H1 (cell line): ENCODE results near the gene DNAH10. TPM values are rescaled to one million over a fixed set of nuclear protein-coding genes. Genes with fewer than 3 reads are reported as not detected.

ENCODE experiments used
- CTCF ChIA-PET: fragments of 300-600 bp; sonication (Branson Sonifier 250); formaldehyde crosslinking; loops from one replicate; lab custom pipeline; 2021; ENCODE audit not compliant: partially characterized antibody; lab: Charles Lee
- POLR2A ChIA-PET: fragments of 300-600 bp; sonication (Branson Sonifier 250); formaldehyde crosslinking; loops from one replicate; lab custom pipeline; 2021; ENCODE audit warnings: inconsistent platforms; ENCODE audit not compliant: partially characterized antibody; lab: Charles Lee
- DNase-seq, 2 experiments: peaks; one replicate each; pipeline versions ENCODE4 v3.0.0 to v3.0.0-alpha.2; 2010 to 2022; ENCODE audit warnings: low spot score in 2 of 2, low read depth in 1 of 2, mixed read lengths in 1 of 2
- FAIRE-seq: peaks from 2 replicates; lab custom pipeline; 2011; peaks lifted over from hg19 to GRCh38; lab: Jason Lieb, UNC
- H2AFZ ChIP-seq: 2 replicates; pipeline ENCODE4 v1.8.1; 2012; ENCODE audit warnings: low read length, inconsistent platforms
- H2AK5ac ChIP-seq: 2 replicates; pipeline ENCODE4 v1.6.1; 2013; ENCODE audit warnings: low read depth, low read length
- H2BK120ac ChIP-seq: replicated peaks from 2 replicates; pipeline ENCODE3; 2013; ENCODE audit warnings: low read depth, low read length, inconsistent platforms
- H2BK12ac ChIP-seq: 2 replicates; pipeline ENCODE4 v1.6.1; 2013; ENCODE audit warnings: low read depth, low read length
- H2BK15ac ChIP-seq: 2 replicates; pipeline ENCODE4 v1.6.1; 2013; ENCODE audit warnings: low read length
- H2BK20ac ChIP-seq: 2 replicates; pipeline ENCODE4 v1.6.1; 2013; ENCODE audit warnings: low read length
- H2BK5ac ChIP-seq: 2 replicates; pipeline ENCODE4 v1.6.1; 2013; ENCODE audit warnings: low read depth, low read length
- H3K14ac ChIP-seq: 2 replicates; pipeline ENCODE4 v1.6.1; 2013; ENCODE audit warnings: inconsistent platforms; ENCODE audit not compliant: insufficient read length
- H3K18ac ChIP-seq: 2 replicates; pipeline ENCODE4 v1.6.1; 2013; ENCODE audit warnings: low read length; ENCODE audit errors: extremely low read depth
- H3K23ac ChIP-seq: 2 replicates; pipeline ENCODE4 v1.6.1; 2013; ENCODE audit warnings: inconsistent platforms; ENCODE audit not compliant: insufficient read length
- H3K23me2 ChIP-seq: 2 replicates; pipeline ENCODE4 v1.6.1; 2013; ENCODE audit warnings: low read depth, low read length
- H3K27ac ChIP-seq: 2 replicates; pipeline ENCODE4 v1.6.1; 2011; ENCODE audit warnings: low read depth, low read length, inconsistent platforms
- H3K27me3 ChIP-seq, 4 experiments: replicated peaks in 1 of 4; 1 replicate in 1 of 4; 2 replicates in 3 of 4; pipeline versions ENCODE4 v1.6.1 to v1.8.1; 2011 to 2013; ENCODE audit warnings: low read length in 3 of 4, mild to moderate bottlenecking in 3 of 4, inconsistent platforms in 2 of 4, mixed read lengths in 2 of 4, moderate library complexity in 1 of 4; ENCODE audit not compliant: control insufficient read depth in 3 of 4, insufficient read depth in 3 of 4; ENCODE audit errors: extremely low read depth in 1 of 4
- H3K36me3 ChIP-seq, 4 experiments: 2 replicates each; pipeline versions ENCODE4 v1.6.1 to v1.8.1; 2011 to 2013; ENCODE audit warnings: mild to moderate bottlenecking in 4 of 4, low read length in 3 of 4, moderate library complexity in 2 of 4, control low read depth in 1 of 4, inconsistent platforms in 1 of 4; ENCODE audit not compliant: insufficient read depth in 4 of 4, control insufficient read depth in 2 of 4
- H3K4ac ChIP-seq: replicated peaks from 2 replicates; pipeline ENCODE3; 2013; ENCODE audit warnings: low read length, low read depth, mixed read lengths, inconsistent platforms; ENCODE audit not compliant: insufficient read length
- H3K4me1 ChIP-seq, 4 experiments: replicated peaks in 1 of 4; 1 replicate in 1 of 4; 2 replicates in 3 of 4; pipeline versions ENCODE4 v1.6.1 to v1.8.1; 2011 to 2013; ENCODE audit warnings: low read length in 3 of 4, inconsistent platforms in 2 of 4, mixed read lengths in 1 of 4; ENCODE audit not compliant: insufficient read depth in 4 of 4, control insufficient read depth in 3 of 4
- H3K4me2 ChIP-seq, 2 experiments: 2 replicates each; pipeline versions ENCODE4 v1.6.1 to v1.8.1; 2011 to 2013; ENCODE audit warnings: low read depth in 2 of 2, low read length in 2 of 2, control low read depth in 1 of 2, inconsistent platforms in 1 of 2, mild to moderate bottlenecking in 1 of 2; ENCODE audit not compliant: insufficient read depth in 1 of 2
- H3K4me3 ChIP-seq, 4 experiments: fragments of 200-600, 300-600 bp in 1 of 4; sonication (generic), shearing (Covaris generic), sonication (Bioruptor Twin) in 1 of 4; 2 replicates each; pipeline versions ENCODE4 v1.5.1 to v1.8.1; 2011 to 2016; ENCODE audit warnings: low read length in 4 of 4, low read depth in 3 of 4, control low read depth in 2 of 4, inconsistent platforms in 2 of 4, mild to moderate bottlenecking in 2 of 4, mixed read lengths in 1 of 4, moderate library complexity in 1 of 4; ENCODE audit not compliant: insufficient read depth in 2 of 4; ENCODE audit errors: extremely low read depth in 1 of 4
- H3K56ac ChIP-seq: replicated peaks from 2 replicates; pipeline ENCODE3; 2013; ENCODE audit warnings: low read depth, mild to moderate bottlenecking, mixed read lengths, low read length, inconsistent platforms; ENCODE audit not compliant: insufficient read length
- H3K79me1 ChIP-seq: 2 replicates; pipeline ENCODE4 v1.6.1; 2013; ENCODE audit warnings: low read depth, low read length, control low read depth
- H3K79me2 ChIP-seq, 2 experiments: 2 replicates each; pipeline versions ENCODE4 v1.6.1 to v1.8.1; 2012 to 2013; ENCODE audit warnings: low read length in 2 of 2, mild to moderate bottlenecking in 2 of 2, inconsistent platforms in 1 of 2; ENCODE audit not compliant: insufficient read depth in 2 of 2, control insufficient read depth in 1 of 2
- H3K9ac ChIP-seq, 4 experiments: replicated peaks in 1 of 4; 1 replicate in 1 of 4; 2 replicates in 3 of 4; pipeline versions ENCODE4 v1.6.1 to v1.8.1; 2011 to 2013; ENCODE audit warnings: low read depth in 3 of 4, low read length in 3 of 4, control low read depth in 2 of 4, mild to moderate bottlenecking in 2 of 4, moderate library complexity in 2 of 4, inconsistent platforms in 1 of 4; ENCODE audit errors: extremely low read depth in 1 of 4
- H3K9me3 ChIP-seq, 2 experiments: 2 replicates each; pipeline versions ENCODE4 v1.6.1 to v1.8.1; 2012 to 2013; ENCODE audit warnings: mild to moderate bottlenecking in 2 of 2, moderate library complexity in 2 of 2, control low read depth in 1 of 2, inconsistent platforms in 1 of 2, low read depth in 1 of 2, low read length in 1 of 2, mixed read lengths in 1 of 2; ENCODE audit not compliant: insufficient read depth in 2 of 2
- H4K20me1 ChIP-seq, 2 experiments: replicated peaks in 1 of 2; 2 replicates each; pipeline versions ENCODE3 to v1.8.1; 2011 to 2013; ENCODE audit warnings: inconsistent platforms in 2 of 2, low read length in 2 of 2, mild to moderate bottlenecking in 1 of 2; ENCODE audit not compliant: insufficient read depth in 2 of 2, control insufficient read depth in 1 of 2
- H4K5ac ChIP-seq: 2 replicates; pipeline ENCODE4 v1.6.1; 2013; ENCODE audit warnings: low read length, low read depth, mixed read lengths, inconsistent platforms; ENCODE audit not compliant: insufficient read length
- H4K8ac ChIP-seq: 2 replicates; pipeline ENCODE4 v1.8.0; 2013; ENCODE audit warnings: mild to moderate bottlenecking, moderate library complexity, low read length, inconsistent platforms; ENCODE audit not compliant: insufficient read depth; ENCODE audit errors: extremely low read depth
- H4K91ac ChIP-seq: replicated peaks from 2 replicates; pipeline ENCODE3; 2013; ENCODE audit warnings: low read length, mixed read lengths, inconsistent platforms; ENCODE audit not compliant: insufficient read length
- CBX8 ChIP-seq: fragments of 300-800, 300-1000 bp; sonication (generic); IDR thresholded peaks from 2 replicates; pipeline ENCODE4 v1.7.1; 2016; ENCODE audit warnings: low read depth, low read length, borderline replicate concordance
- CEBPB ChIP-seq: IDR thresholded peaks from 2 replicates; pipeline ENCODE4 v1.6.1; 2012; ENCODE audit warnings: low read depth, low read length
- CHD1 ChIP-seq: IDR thresholded peaks from 2 replicates; pipeline ENCODE4 v1.6.1; 2012; ENCODE audit warnings: low read depth, low read length, improper control_type of control experiment
- CTBP2 ChIP-seq: IDR thresholded peaks from 2 replicates; pipeline ENCODE4 v1.7.0; 2011; ENCODE audit warnings: borderline replicate concordance, mild to moderate bottlenecking, moderate library complexity, mixed read lengths, low read length; ENCODE audit not compliant: insufficient read depth, insufficient read length
- GABPA ChIP-seq: IDR thresholded peaks from 2 replicates; pipeline ENCODE4 v1.6.1; 2011; ENCODE audit warnings: mild to moderate bottlenecking, low read length, moderate library complexity, borderline replicate concordance; ENCODE audit not compliant: insufficient read depth
- POU5F1 ChIP-seq: IDR thresholded peaks from 2 replicates; pipeline ENCODE4 v1.6.1; 2011; ENCODE audit warnings: low read depth, mild to moderate bottlenecking, low read length, moderate library complexity
- TBP ChIP-seq: IDR thresholded peaks from 2 replicates; pipeline ENCODE4 v1.6.1; 2011; ENCODE audit warnings: low read depth, low read length, improper control_type of control experiment
- WGBS, 2 experiments: shearing (Covaris generic) in 1 of 2; methylation state at CpG; one replicate each; pipeline versions ENCODE4 v1.1.6 to v1.1.7; 2013 to 2015; ENCODE audit warnings: low lambda C conversion rate in 2 of 2, mixed read lengths in 2 of 2, inconsistent platforms in 1 of 2, low coverage in 1 of 2, missing lambda C conversion rate in 1 of 2; ENCODE audit not compliant: insufficient replicate concordance in 2 of 2, insufficient coverage in 1 of 2, insufficient read length in 1 of 2; ENCODE audit errors: extremely low coverage in 1 of 2, missing lambda C conversion rate in 1 of 2; 5-methylcytosine and 5-hydroxymethylcytosine counted together
- polyA plus RNA-seq, 7 experiments: library from polyadenylated mRNA; depleted of rRNA in 3 of 7; stranded (reverse) in 5 of 7; unstranded in 2 of 7; fragments of >200 nt in 5 of 7; fragments of 200-250 nt in 2 of 7; gene quantifications; 1 replicate in 5 of 7; 2 replicates in 1 of 7; 4 replicates in 1 of 7; pipeline versions ENCODE4 v1.2.1 to v1.2.3, GENCODE V29; 2011 to 2013; ENCODE audit warnings: missing spikeins in 2 of 7, mixed read lengths in 2 of 7
- total RNA-seq: library from RNA; stranded (reverse); fragmentation: NEBNext Ultra II Directional; extraction: Animal tissue kit (Norgen Biotek cat#: 25700); gene quantifications from 2 replicates; pipeline ENCODE4 v1.2.1, GENCODE V29; 2021

DNAH10 gene
- total and polyA plus RNA-seq, 2 of the 8 experiments (the other 6 are each of a cell fraction or from before 2014, with no cell fraction given) = 0.02 to 0.24 TPM

GRCh38 chr12:123715195-123715594, 46.9 kb upstream of the DNAH10 start:
- no peak for DNase-seq
- WGBS, 2 experiments = 89% methylated on average over 2 of the region's 2 CpGs; no CpG with 5 or more reads in 1 of the 2 experiments
- peaks cover 0 to 9% (median 3%) of the 10 kb centered on the region in 4 experiments; a peak in 5 of 7 replicates for H3K4me1 ChIP-seq
- TF ChIP-seq POU5F1 = no peak
- TF ChIP-seq CTBP2 = no peak
- TF ChIP-seq CBX8 = no peak
- no peak for TF ChIP-seq CHD1
- no peak for TF ChIP-seq GABPA
- TF ChIP-seq TBP = no peak
- no peak for TF ChIP-seq CEBPB

More at GRCh38 chr12:123715195-123715594, 46.9 kb upstream of the DNAH10 start:
- peaks cover 4 to 11% of the 10 kb centered on the region in 2 experiments for H4K20me1 ChIP-seq
- H3K56ac ChIP-seq = no peak overlapping the region
- no peak overlapping the region for H2AFZ ChIP-seq
- ChIA-PET CTCF (no interaction called here), POLR2A (interaction anchor here (5.2 kb wide), 1 partner anchor 13 kb away, joined by 24 read pairs; no protein-coding TSS in a partner anchor)
- H2BK120ac ChIP-seq = no peak overlapping the region
- H3K9me3 ChIP-seq = no peaks in the 10 kb centered on the region
- H3K23me2 ChIP-seq = peaks cover 13% of the 10 kb centered on the region; the same call in 1 of the 2 replicates
- H4K91ac ChIP-seq = no peak overlapping the region
- no peak overlapping the region for H3K14ac ChIP-seq
- H3K36me3 ChIP-seq = peaks cover 2 to 18% (median 7%) of the 10 kb centered on the region in 4 experiments; a peak in 4 of 8 replicates
- H3K9ac ChIP-seq = no peak overlapping the region
- no peak overlapping the region for H3K4ac ChIP-seq
- no peak overlapping the region for H4K8ac ChIP-seq
- no peak overlapping the region for H3K23ac ChIP-seq
- H2BK15ac ChIP-seq = no peak overlapping the region
- H3K4me2 ChIP-seq = no peak overlapping the region
- no peak overlapping the region for H3K4me3 ChIP-seq
- H3K79me1 ChIP-seq = peaks cover 5% of the 10 kb centered on the region; the same call in 1 of the 2 replicates
- no peak overlapping the region for H3K18ac ChIP-seq
- H2AK5ac ChIP-seq = no peak overlapping the region
- no peak overlapping the region for H2BK5ac ChIP-seq
- H2BK20ac ChIP-seq = no peak overlapping the region
- H4K5ac ChIP-seq = no peak overlapping the region
- no peaks in the 10 kb centered on the region; a peak in 1 of 7 replicates for H3K27me3 ChIP-seq
- peaks cover 11 to 51% of the 10 kb centered on the region in 2 experiments for H3K79me2 ChIP-seq
- no peak overlapping the region for H2BK12ac ChIP-seq
- no peak overlapping the region for H3K27ac ChIP-seq
- FAIRE-seq = no peak
